ENCODE results near the gene NPM3.

GRCh38 chr10:101775273-101776160 is 7.7 kb downstream of the NPM3 start, which contains the start of gene FGF8:
- TF ChIP-seq CTCF (IDR thresholded peaks at IDR 0.05): no peak
- TF ChIP-seq POLR2A (IDR thresholded peaks at IDR 0.05): no peak
- no peak for TF ChIP-seq POLR2AphosphoS5 (IDR thresholded peaks at IDR 0.05)
